Measurements from ENCODE around the gene JAG2.

DNA sequence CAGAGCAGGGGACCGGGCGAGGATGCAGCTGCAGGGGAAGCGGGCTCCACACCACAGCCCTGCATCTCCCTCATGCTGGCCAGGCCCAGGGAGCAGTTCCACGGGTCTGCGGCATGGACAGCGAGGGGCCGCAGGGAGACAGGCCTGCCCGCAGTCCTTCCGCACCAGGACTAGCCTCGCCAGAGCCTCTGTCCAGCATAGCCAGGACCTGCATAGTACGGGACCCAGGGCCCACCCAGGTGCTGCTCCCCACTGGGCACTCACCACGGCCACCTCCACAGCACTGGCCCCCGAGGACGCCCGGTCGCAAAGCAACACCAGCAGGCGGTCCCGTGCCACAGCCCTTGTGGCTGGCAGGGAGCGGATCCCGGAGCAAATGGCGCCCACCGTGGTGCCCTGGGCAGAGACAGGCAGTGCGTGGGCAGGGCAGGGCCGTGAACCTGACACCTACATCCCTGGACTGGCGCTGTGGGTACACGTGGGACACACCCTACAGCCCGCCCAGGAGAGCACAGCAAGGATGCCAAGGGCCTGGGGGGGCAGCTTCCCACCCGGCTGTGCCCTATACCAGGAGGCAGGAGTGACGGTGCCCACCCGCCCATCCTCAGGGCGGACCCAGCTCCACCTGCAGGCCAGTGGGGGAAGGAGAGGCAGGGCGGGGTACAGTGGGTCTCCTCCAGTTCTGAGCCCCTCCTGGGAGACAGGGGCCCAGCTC is 23.8 kb downstream of the JAG2 start:
- TF ChIP-seq, protein P1, sequence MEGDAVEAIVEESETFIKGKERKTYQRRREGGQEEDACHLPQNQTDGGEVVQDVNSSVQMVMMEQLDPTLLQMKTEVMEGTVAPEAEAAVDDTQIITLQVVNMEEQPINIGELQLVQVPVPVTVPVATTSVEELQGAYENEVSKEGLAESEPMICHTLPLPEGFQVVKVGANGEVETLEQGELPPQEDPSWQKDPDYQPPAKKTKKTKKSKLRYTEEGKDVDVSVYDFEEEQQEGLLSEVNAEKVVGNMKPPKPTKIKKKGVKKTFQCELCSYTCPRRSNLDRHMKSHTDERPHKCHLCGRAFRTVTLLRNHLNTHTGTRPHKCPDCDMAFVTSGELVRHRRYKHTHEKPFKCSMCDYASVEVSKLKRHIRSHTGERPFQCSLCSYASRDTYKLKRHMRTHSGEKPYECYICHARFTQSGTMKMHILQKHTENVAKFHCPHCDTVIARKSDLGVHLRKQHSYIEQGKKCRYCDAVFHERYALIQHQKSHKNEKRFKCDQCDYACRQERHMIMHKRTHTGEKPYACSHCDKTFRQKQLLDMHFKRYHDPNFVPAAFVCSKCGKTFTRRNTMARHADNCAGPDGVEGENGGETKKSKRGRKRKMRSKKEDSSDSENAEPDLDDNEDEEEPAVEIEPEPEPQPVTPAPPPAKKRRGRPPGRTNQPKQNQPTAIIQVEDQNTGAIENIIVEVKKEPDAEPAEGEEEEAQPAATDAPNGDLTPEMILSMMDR (IDR thresholded peaks at IDR 0.05 in 8 of 11, conservative IDR thresholded peaks at IDR 0.05 in 3 of 11) = no peak
- TF ChIP-seq POLR2AphosphoS5 (IDR thresholded peaks at IDR 0.05) = no peak

Data from spleen (tissue), 7 donors.